ENCODE data around the gene ZFYVE21.
"Not testable (repeated sequence)": the region's sequence is repeated elsewhere in the genome, so short reads cannot be mapped to it uniquely, and the experiment has no call there.

Gene ZFYVE21

GRCh38 chr14:103688441-103688840, 27.2 kb upstream of the ZFYVE21 start:
- no peak overlapping the region for H3K4me3 ChIP-seq (ENCODE audit: low read depth in 1 of 2, low read length in 1 of 2)
- TF ChIP-seq, protein P1, sequence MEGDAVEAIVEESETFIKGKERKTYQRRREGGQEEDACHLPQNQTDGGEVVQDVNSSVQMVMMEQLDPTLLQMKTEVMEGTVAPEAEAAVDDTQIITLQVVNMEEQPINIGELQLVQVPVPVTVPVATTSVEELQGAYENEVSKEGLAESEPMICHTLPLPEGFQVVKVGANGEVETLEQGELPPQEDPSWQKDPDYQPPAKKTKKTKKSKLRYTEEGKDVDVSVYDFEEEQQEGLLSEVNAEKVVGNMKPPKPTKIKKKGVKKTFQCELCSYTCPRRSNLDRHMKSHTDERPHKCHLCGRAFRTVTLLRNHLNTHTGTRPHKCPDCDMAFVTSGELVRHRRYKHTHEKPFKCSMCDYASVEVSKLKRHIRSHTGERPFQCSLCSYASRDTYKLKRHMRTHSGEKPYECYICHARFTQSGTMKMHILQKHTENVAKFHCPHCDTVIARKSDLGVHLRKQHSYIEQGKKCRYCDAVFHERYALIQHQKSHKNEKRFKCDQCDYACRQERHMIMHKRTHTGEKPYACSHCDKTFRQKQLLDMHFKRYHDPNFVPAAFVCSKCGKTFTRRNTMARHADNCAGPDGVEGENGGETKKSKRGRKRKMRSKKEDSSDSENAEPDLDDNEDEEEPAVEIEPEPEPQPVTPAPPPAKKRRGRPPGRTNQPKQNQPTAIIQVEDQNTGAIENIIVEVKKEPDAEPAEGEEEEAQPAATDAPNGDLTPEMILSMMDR (IDR thresholded peaks at IDR 0.05), result no peak
- peaks cover 91% of the 10 kb centered on the region for H3K36me3 ChIP-seq
- no peaks in the 10 kb centered on the region for H3K27me3 ChIP-seq
- H3K4me1 ChIP-seq (ENCODE audit: control insufficient read depth in 1 of 2, insufficient read depth in 1 of 2, low read depth in 1 of 2, low read length in 1 of 2), result no peaks in the 10 kb centered on the region
- H3K27ac ChIP-seq, result no peak overlapping the region
- no peaks in the 10 kb centered on the region for H3K9me3 ChIP-seq

GRCh38 chr14:103688906-103689902, 26.4 kb upstream of the ZFYVE21 start:
- Histone ChIP-seq H3K4me1 (ENCODE audit: control insufficient read depth in 1 of 2, insufficient read depth in 1 of 2, low read depth in 1 of 2, low read length in 1 of 2) (no peaks in the 10 kb centered on the region), H3K27me3 (no peaks in the 10 kb centered on the region), H3K4me3 (ENCODE audit: low read depth in 1 of 2, low read length in 1 of 2) (no peak overlapping the region), H3K36me3 (peaks cover 91% of the 10 kb centered on the region), H3K9me3 (no peaks in the 10 kb centered on the region), H3K27ac (no peak overlapping the region)
- TF ChIP-seq, protein P1 (IDR thresholded peaks at IDR 0.05), result no peak

- peaks cover 89% of the 10 kb centered on the region for H3K36me3 ChIP-seq
- TF ChIP-seq, protein P1 (IDR thresholded peaks at IDR 0.05), result no peak
- H3K4me1 ChIP-seq (ENCODE audit: control insufficient read depth in 1 of 2, insufficient read depth in 1 of 2, low read depth in 1 of 2, low read length in 1 of 2), result no peaks in the 10 kb centered on the region
- no peak overlapping the region for H3K4me3 ChIP-seq (ENCODE audit: low read depth in 1 of 2, low read length in 1 of 2)
- no peak overlapping the region for H3K27ac ChIP-seq
- H3K27me3 ChIP-seq, result no peaks in the 10 kb centered on the region
- H3K9me3 ChIP-seq, result no peaks in the 10 kb centered on the region
These were observed 25.3 kb upstream of the ZFYVE21 start for GRCh38 chr14:103690332-103690731.

DNA sequence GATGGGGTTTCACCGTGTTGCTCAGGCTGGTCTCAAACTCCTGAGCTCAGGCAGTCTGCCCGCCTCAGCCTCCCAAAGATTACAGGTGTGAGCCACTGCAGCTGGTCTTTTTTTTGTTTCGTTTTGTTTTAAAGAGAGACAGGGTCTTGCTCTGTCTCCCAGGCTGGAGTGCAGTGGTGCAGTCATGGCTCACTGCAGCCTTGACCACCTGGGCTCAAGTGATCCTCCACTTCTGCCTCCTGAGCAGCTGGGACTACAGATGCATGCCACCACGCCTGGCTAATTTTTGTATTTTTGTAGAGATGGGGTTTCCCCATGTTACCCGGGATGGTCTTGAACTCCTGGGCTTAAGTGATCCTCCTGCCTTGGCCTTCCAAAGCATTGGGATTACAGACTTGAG, 24.0 kb upstream of the ZFYVE21 start:
- H3K9me3 ChIP-seq; H3K27ac ChIP-seq; H3K27me3 ChIP-seq; H3K4me1 ChIP-seq (ENCODE audit: control insufficient read depth in 1 of 2, insufficient read depth in 1 of 2, low read depth in 1 of 2, low read length in 1 of 2); H3K4me3 ChIP-seq (ENCODE audit: low read depth in 1 of 2, low read length in 1 of 2): not testable (repeated sequence)
- peaks cover 89% of the 10 kb centered on the region for H3K36me3 ChIP-seq

GRCh38 chr14:103692159-103692558, 23.5 kb upstream of the ZFYVE21 start:
- no peaks in the 10 kb centered on the region for H3K9me3 ChIP-seq
- H3K4me1 ChIP-seq (ENCODE audit: control insufficient read depth in 1 of 2, insufficient read depth in 1 of 2, low read depth in 1 of 2, low read length in 1 of 2), result no peaks in the 10 kb centered on the region
- H3K27ac ChIP-seq, result no peak overlapping the region
- no peaks in the 10 kb centered on the region for H3K27me3 ChIP-seq
- TF ChIP-seq, protein P1 (IDR thresholded peaks at IDR 0.05), result no peak
- H3K4me3 ChIP-seq (ENCODE audit: low read depth in 1 of 2, low read length in 1 of 2), result no peak overlapping the region
- peaks cover 89% of the 10 kb centered on the region for H3K36me3 ChIP-seq

DNA sequence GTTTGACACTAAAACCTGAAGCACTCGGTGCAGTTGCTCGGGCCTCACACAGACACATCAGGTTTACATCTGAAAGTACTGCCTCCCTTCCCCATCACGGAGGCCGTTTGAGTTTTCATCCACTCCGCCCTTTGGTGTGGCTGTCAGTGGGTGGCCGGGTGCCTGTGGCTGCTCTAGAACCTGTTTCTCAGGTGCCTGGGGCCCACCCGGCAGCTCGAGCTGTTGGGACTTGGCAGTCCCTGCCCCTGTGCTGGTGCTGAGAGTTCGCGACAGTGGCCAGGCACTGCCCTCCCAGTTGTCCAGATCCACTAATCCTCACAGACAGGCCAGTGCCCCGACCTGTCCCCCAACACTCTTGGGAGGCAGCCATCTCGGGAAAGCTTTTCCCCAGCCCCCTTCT, 22.7 kb upstream of the ZFYVE21 start:
- Histone ChIP-seq H3K36me3 (peaks cover 89% of the 10 kb centered on the region), H3K27me3 (no peaks in the 10 kb centered on the region), H3K9me3 (no peaks in the 10 kb centered on the region), H3K27ac (no peak overlapping the region), H3K4me1 (ENCODE audit: control insufficient read depth in 1 of 2, insufficient read depth in 1 of 2, low read depth in 1 of 2, low read length in 1 of 2) (no peaks in the 10 kb centered on the region), H3K4me3 (ENCODE audit: low read depth in 1 of 2, low read length in 1 of 2) (no peak overlapping the region)
- TF ChIP-seq, protein P1 (IDR thresholded peaks at IDR 0.05), result no peak
